ENCODE results near the gene CIAO1. TPM values are rescaled to one million over a fixed set of nuclear protein-coding genes. Genes with fewer than 3 reads are reported as not detected.
"Not testable (repeated sequence)": the region's sequence is repeated elsewhere in the genome, so short reads cannot be mapped to it uniquely, and the experiment has no call there.

The CIAO1 gene
- total RNA-seq, 3 donors from 2014 or later = 106 to 114 (median 109) TPM

- H3K9me3 Mint-ChIP-seq = no peaks in the 10 kb centered on the region
- H3K36me3 Mint-ChIP-seq (ENCODE audit: insufficient read depth) = peaks cover 54% of the 10 kb centered on the region
- H3K27me3 Mint-ChIP-seq (ENCODE audit: low read depth) = no peaks in the 10 kb centered on the region
- ATAC-seq (no peak), DNase-seq (no peak)
- no peak overlapping the region for H3K4me3 Mint-ChIP-seq
- H3K4me1 Mint-ChIP-seq (ENCODE audit: low read depth) = no peaks in the 10 kb centered on the region
Measured at GRCh38 chr2:96276787-96277499, 10.9 kb downstream of the CIAO1 start.

DNA sequence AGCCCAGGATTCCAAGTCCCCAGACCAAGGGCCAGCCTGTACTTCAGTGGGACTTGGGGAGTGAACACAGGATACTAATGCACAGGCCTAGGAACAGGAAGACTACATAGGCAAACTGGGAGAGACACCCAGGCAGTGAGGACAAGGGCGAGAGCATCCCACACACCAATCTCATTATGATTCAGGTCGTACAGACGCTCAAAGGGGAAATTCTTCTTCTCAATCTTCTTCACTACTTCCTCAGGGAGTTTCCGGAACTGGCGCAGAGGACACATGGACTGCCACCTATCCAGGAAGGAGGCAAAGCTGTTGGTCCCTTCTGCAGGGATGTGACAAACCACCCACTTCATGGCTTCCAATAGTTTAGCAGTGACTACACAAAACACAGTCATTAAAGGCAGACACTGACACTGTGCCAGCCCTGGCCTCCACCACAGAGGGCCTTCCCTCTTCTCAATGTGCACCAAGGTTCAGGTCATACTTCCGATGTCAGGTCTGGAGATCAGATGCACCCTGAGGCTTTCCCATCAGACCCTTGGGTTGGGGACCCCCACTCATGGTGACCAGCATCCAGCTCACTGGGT is 21.3 kb downstream of the CIAO1 start:
- Mint-ChIP-seq H3K4me1 (ENCODE audit: low read depth) (no peaks in the 10 kb centered on the region), H3K27me3 (ENCODE audit: low read depth) (no peaks in the 10 kb centered on the region), H3K9me3 (no peaks in the 10 kb centered on the region), H3K36me3 (ENCODE audit: insufficient read depth) (peaks cover 56% of the 10 kb centered on the region), H3K4me3 (no peak overlapping the region)
- no peak for DNase-seq
- ATAC-seq = no peak

- ATAC-seq = no peak
Measured at GRCh38 chr2:96291751-96292150, 25.7 kb downstream of the CIAO1 start.

DNA sequence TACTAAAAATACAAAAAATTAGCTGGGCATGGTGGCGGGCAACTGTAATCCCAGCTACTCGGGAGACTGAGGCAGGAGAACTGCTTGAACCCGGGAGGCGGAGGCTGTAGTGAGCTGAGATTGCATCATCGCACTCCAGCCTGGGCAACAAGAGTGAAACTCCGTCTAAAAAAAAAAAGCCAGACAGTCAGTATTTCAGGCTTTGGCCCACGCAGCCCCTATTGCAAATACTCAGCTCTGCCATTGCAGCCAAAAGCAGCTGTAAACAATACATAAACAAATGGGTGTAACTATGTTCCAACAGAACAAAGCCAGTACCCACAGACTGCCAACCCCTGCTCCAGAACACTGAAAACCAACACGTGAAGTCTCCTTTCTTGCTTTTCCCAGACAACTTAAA is 28.2 kb downstream of the CIAO1 start:
- not testable (repeated sequence) for H3K9me3 Mint-ChIP-seq; H3K4me1 Mint-ChIP-seq (ENCODE audit: low read depth); DNase-seq; ATAC-seq; H3K27me3 Mint-ChIP-seq (ENCODE audit: low read depth); H3K4me3 Mint-ChIP-seq
- H3K36me3 Mint-ChIP-seq (ENCODE audit: insufficient read depth) = peaks cover 71% of the 10 kb centered on the region

More at GRCh38 chr2:96291751-96292150, 25.7 kb downstream of the CIAO1 start:
- no peaks in the 10 kb centered on the region for H3K4me1 Mint-ChIP-seq (ENCODE audit: low read depth)
- H3K9me3 Mint-ChIP-seq = no peaks in the 10 kb centered on the region
- no peak overlapping the region for H3K4me3 Mint-ChIP-seq
- peaks cover 69% of the 10 kb centered on the region for H3K36me3 Mint-ChIP-seq (ENCODE audit: insufficient read depth)
- H3K27me3 Mint-ChIP-seq (ENCODE audit: low read depth) = no peaks in the 10 kb centered on the region
- DNase-seq = no peak

DNA sequence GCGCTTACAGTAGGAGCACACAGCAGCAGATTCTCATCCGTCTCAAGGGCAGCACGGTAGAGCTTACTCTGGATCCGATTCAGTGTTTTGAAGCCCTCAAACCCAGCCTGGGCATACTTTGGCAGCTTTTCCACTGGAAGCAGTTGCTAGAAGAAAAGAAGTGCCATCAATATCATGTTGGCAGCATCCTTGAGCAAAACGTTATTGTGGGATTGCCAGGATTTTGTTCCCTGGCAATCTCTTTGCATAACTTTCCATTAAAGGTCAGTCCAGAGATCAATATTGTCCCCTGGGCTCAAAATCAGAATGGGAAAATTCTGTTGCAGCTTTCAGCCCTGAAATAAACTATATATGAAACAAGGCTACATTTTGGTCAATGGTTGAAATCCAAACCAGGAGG is 30.9 kb downstream of the CIAO1 start:
- ATAC-seq = no peak
- H3K9me3 Mint-ChIP-seq = no peaks in the 10 kb centered on the region

GRCh38 chr2:96301865-96302264 is 35.8 kb downstream of the CIAO1 start:
- Mint-ChIP-seq H3K36me3 (ENCODE audit: insufficient read depth) (peaks cover 65% of the 10 kb centered on the region), H3K4me3 (peak overlapping the region; percentile 7), H3K27me3 (ENCODE audit: low read depth) (no peaks in the 10 kb centered on the region), H3K4me1 (ENCODE audit: low read depth) (peaks cover 54% of the 10 kb centered on the region), H3K9me3 (no peaks in the 10 kb centered on the region)
- no peak for ATAC-seq
- no peak for DNase-seq

More for the DNA sequence above, 30.9 kb downstream of the CIAO1 start:
- Mint-ChIP-seq H3K4me3 (no peak overlapping the region), H3K27me3 (ENCODE audit: low read depth) (no peaks in the 10 kb centered on the region), H3K4me1 (ENCODE audit: low read depth) (peaks cover 13% of the 10 kb centered on the region), H3K36me3 (ENCODE audit: insufficient read depth) (peaks cover 68% of the 10 kb centered on the region)
- no peak for DNase-seq

DNA sequence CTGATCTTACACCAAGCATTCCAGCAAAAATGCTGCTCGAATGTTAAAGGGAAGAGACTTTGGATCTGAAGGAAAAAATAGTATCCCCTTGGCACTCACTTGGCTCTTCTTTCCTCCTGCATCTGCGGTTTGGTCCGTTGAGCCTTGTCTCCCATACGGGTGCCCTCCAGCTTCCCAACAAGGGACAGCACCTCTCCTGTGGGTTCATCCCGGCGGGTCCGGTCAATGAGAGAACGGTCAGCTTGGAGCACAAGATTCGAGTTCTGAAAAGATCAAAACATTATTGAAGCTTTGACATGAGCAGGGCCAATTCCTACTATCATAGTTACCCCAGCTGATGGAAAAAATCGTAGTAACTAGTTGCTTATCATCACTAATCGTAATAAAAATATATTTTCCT is 38.6 kb downstream of the CIAO1 start:
- no peaks in the 10 kb centered on the region for H3K27me3 Mint-ChIP-seq (ENCODE audit: low read depth)
- peak overlapping the region; percentile 96 for H3K4me3 Mint-ChIP-seq
- ATAC-seq (no peak), DNase-seq (no peak)
- peaks cover 40% of the 10 kb centered on the region for H3K36me3 Mint-ChIP-seq (ENCODE audit: insufficient read depth)
- H3K9me3 Mint-ChIP-seq = no peaks in the 10 kb centered on the region
- H3K4me1 Mint-ChIP-seq (ENCODE audit: low read depth) = peaks cover 54% of the 10 kb centered on the region

DNA sequence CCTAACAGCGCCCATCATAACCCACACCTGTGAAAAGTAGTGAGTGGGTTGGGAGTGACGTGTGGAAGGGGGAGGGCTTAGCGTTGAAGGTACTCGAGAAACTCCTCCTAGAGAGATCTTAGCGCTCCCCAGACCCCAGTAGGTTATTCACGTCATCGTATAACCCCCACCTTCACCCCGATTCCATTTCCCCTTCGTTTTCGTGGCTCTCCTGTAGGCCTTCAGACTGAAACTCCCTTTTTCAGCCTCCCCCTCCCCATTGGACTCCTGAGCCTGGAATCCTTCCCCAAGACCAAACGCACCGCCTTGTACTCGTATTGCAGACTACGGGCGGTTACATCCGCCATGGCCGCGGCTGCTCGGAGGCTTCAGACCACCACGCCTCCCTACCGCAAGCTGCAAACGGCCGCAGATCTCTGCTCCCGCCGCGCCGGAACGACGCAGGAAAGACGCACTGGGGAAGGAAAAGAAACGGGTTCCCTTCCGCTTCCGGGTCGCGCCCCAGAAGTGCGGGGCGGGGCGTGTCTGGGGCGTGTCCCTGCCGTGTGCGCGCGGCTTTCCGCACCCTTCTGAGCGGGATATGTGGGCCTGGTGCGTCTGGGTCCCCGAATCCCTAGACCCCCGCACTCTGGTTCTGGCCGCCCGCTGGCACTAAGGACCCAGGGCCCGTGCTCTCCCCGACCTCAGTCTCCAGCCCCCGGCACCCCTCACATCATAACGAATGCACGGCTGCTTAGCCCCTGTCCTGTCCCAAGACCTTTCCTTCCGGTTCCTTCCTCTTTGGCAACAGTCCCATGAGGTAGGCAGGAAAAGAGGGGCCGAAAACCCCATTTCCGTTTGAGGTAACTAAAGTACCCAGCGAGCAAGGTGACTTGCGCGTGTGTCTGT is 39.3 kb downstream of the CIAO1 start, which contains the start of gene SNRNP200:
Gene SNRNP200, minus strand, starts transcription at position 456 of the 888 bp plus-strand sequence. Its CDS starts 109 bp downstream, at position 347.
- Mint-ChIP-seq H3K9me3 (no peaks in the 10 kb centered on the region), H3K27me3 (ENCODE audit: low read depth) (no peaks in the 10 kb centered on the region), H3K4me3 (peak within 1 kb of the TSS; percentile 96), H3K36me3 (ENCODE audit: insufficient read depth) (peaks cover 39% of the 10 kb centered on the region), H3K4me1 (ENCODE audit: low read depth) (peaks cover 58% of the 10 kb centered on the region)
- ATAC-seq (peak; percentile 93 to 97), DNase-seq (peak; percentile 86)

GRCh38 chr2:96305979-96306308 is 39.9 kb downstream of the CIAO1 start:
- Mint-ChIP-seq H3K9me3 (no peaks in the 10 kb centered on the region), H3K4me1 (ENCODE audit: low read depth) (peaks cover 55% of the 10 kb centered on the region), H3K4me3 (peak overlapping the region; percentile 96), H3K27me3 (ENCODE audit: low read depth) (no peaks in the 10 kb centered on the region), H3K36me3 (ENCODE audit: insufficient read depth) (peaks cover 37% of the 10 kb centered on the region)
- no peak for ATAC-seq
- DNase-seq = no peak

DNA sequence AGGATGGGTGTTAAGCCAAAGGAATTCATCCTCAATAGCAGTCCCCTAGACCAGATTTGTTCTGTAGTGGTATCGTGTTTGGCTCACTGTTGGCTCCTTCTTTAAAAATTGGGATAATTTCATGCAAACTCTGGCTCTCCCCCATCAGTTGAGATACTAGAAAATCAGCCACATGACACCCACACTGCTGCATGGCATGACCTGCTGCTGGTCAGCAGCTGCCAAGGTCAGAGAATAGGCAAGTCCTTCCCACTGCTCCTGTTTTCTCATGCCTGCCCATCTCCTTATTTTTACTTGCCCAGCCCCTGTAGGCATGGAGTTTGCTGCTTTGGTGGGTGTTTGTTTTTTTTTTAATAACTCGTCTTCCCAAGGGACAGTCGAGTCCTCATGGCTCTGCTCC is 40.3 kb downstream of the CIAO1 start:
- peaks cover 51% of the 10 kb centered on the region for H3K4me1 Mint-ChIP-seq (ENCODE audit: low read depth)
- H3K36me3 Mint-ChIP-seq (ENCODE audit: insufficient read depth) = peaks cover 33% of the 10 kb centered on the region
- H3K27me3 Mint-ChIP-seq (ENCODE audit: low read depth) = no peaks in the 10 kb centered on the region
- DNase-seq (no peak), ATAC-seq (no peak)
- H3K4me3 Mint-ChIP-seq = peak overlapping the region; percentile 96
- H3K9me3 Mint-ChIP-seq = no peaks in the 10 kb centered on the region

- Mint-ChIP-seq H3K27me3 (ENCODE audit: low read depth) (no peaks in the 10 kb centered on the region), H3K4me3 (no peak overlapping the region), H3K9me3 (no peaks in the 10 kb centered on the region), H3K4me1 (ENCODE audit: low read depth) (peaks cover 32% of the 10 kb centered on the region), H3K36me3 (ENCODE audit: insufficient read depth) (peaks cover 14% of the 10 kb centered on the region)
- ATAC-seq (no peak), DNase-seq (no peak)
Measured at GRCh38 chr2:96308248-96308647, 42.2 kb downstream of the CIAO1 start.

DNA sequence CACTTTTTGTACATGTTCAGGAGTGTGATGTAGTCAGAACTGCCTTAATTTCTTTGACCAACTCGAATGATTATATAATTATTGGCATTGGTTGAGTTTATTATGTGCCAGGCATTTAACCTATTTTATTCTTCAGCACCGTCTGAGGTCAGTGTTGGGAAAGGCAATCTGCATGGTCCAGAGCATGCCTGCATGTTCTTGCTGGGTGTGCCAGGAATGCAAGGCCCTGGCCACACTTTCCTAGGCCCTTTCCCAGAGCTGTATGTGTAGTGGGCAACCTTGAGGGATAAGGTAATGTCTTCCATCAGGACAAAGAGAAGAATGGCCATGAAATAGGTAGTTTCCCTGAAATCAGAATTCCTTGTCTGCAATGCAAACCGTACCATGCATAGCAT is 49.0 kb downstream of the CIAO1 start:
- no peaks in the 10 kb centered on the region for H3K36me3 Mint-ChIP-seq (ENCODE audit: insufficient read depth)
- H3K27me3 Mint-ChIP-seq (ENCODE audit: low read depth) = no peaks in the 10 kb centered on the region
- no peak overlapping the region for H3K4me3 Mint-ChIP-seq
- DNase-seq (no peak), ATAC-seq (no peak)
- no peaks in the 10 kb centered on the region for H3K9me3 Mint-ChIP-seq
- H3K4me1 Mint-ChIP-seq (ENCODE audit: low read depth) = peaks cover 36% of the 10 kb centered on the region

- no peaks in the 10 kb centered on the region for H3K27me3 Mint-ChIP-seq (ENCODE audit: low read depth)
- H3K36me3 Mint-ChIP-seq (ENCODE audit: insufficient read depth) = no peaks in the 10 kb centered on the region
- H3K9me3 Mint-ChIP-seq = no peaks in the 10 kb centered on the region
- H3K4me1 Mint-ChIP-seq (ENCODE audit: low read depth) = peaks cover 39% of the 10 kb centered on the region
- H3K4me3 Mint-ChIP-seq = peak overlapping the region; percentile 35
- DNase-seq (no peak), ATAC-seq (peak; percentile 47 to 58)
Measured at GRCh38 chr2:96315400-96316071, 49.5 kb downstream of the CIAO1 start.

DNA sequence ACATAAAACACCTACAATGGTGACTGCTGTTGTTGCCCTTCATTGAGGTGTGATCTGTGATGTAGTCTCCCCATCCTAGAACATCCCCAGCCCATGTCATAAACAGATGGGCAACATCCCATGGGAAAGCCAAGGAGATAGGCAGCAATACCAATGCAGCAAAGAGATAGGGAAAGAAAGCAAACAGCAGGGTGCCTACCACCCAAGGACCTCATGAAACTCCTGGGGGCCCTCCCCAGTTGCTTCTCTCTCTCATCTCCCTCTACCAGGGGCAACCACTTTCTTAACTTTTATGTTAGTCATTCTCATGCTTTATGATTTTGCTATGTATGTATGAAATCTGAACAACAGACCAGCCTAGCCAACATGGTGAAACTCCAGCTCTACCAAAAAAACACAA is 51.0 kb downstream of the CIAO1 start:
- no peak for ATAC-seq
- H3K9me3 Mint-ChIP-seq = no peaks in the 10 kb centered on the region
- H3K36me3 Mint-ChIP-seq (ENCODE audit: insufficient read depth) = no peaks in the 10 kb centered on the region
- peaks cover 45% of the 10 kb centered on the region for H3K4me1 Mint-ChIP-seq (ENCODE audit: low read depth)
- H3K27me3 Mint-ChIP-seq (ENCODE audit: low read depth) = no peaks in the 10 kb centered on the region
- H3K4me3 Mint-ChIP-seq = no peak overlapping the region
- DNase-seq = no peak
